ENCODE data around the gene DLST.

Gene DLST

DNA sequence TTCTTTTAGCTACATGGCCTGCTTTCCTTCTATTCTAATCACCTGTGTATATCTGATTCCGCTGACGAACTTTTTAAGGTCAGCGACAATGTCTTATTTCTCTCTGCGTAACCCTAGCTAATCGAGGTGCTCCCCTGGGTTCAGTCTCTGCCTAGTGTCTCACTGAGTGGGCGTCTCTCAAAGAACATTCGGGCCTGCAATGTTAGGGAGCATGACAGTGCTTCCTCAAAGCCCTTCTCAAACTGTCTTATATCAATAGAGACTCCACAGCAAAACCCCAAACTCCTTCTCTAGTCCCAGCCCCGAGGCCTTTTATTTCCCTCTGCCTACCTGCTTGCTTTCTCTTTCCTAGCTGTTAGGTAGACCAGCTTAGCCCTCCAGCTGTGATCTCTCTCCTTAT is 55.0 kb downstream of the DLST start:
- H3K4me3 ChIP-seq (ENCODE audit: low read length) = no peak overlapping the region
- DNase-seq (ENCODE audit: low read depth) = no peak
- TF ChIP-seq, protein P1, sequence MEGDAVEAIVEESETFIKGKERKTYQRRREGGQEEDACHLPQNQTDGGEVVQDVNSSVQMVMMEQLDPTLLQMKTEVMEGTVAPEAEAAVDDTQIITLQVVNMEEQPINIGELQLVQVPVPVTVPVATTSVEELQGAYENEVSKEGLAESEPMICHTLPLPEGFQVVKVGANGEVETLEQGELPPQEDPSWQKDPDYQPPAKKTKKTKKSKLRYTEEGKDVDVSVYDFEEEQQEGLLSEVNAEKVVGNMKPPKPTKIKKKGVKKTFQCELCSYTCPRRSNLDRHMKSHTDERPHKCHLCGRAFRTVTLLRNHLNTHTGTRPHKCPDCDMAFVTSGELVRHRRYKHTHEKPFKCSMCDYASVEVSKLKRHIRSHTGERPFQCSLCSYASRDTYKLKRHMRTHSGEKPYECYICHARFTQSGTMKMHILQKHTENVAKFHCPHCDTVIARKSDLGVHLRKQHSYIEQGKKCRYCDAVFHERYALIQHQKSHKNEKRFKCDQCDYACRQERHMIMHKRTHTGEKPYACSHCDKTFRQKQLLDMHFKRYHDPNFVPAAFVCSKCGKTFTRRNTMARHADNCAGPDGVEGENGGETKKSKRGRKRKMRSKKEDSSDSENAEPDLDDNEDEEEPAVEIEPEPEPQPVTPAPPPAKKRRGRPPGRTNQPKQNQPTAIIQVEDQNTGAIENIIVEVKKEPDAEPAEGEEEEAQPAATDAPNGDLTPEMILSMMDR (IDR thresholded peaks at IDR 0.05; ENCODE audit: insufficient read depth, low read depth, low read length, missing control alignments) = no peak

DNA sequence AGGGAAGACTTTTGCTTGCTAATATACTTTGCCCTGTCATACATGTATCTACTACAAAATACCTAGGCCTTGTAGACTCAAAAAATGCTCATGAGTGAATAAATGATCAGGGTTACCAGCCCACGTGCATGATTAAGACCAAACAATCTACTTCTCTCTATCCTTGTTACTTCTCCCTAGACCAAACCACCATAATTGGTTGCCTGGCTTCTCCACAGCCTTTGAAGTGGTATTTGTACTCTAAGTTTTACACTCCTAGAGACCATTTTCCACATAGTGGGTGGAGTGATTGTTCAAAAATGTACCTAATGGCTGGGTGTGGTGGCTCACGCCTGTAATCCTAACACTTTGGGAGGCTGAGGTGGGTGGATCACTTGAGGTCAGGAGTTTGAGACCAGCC is 55.5 kb downstream of the DLST start:
- H3K4me3 ChIP-seq (ENCODE audit: low read length) = no peak overlapping the region
- TF ChIP-seq, protein P1 (IDR thresholded peaks at IDR 0.05; ENCODE audit: insufficient read depth, low read depth, low read length, missing control alignments) = no peak
- no peak for DNase-seq (ENCODE audit: low read depth)

DNA sequence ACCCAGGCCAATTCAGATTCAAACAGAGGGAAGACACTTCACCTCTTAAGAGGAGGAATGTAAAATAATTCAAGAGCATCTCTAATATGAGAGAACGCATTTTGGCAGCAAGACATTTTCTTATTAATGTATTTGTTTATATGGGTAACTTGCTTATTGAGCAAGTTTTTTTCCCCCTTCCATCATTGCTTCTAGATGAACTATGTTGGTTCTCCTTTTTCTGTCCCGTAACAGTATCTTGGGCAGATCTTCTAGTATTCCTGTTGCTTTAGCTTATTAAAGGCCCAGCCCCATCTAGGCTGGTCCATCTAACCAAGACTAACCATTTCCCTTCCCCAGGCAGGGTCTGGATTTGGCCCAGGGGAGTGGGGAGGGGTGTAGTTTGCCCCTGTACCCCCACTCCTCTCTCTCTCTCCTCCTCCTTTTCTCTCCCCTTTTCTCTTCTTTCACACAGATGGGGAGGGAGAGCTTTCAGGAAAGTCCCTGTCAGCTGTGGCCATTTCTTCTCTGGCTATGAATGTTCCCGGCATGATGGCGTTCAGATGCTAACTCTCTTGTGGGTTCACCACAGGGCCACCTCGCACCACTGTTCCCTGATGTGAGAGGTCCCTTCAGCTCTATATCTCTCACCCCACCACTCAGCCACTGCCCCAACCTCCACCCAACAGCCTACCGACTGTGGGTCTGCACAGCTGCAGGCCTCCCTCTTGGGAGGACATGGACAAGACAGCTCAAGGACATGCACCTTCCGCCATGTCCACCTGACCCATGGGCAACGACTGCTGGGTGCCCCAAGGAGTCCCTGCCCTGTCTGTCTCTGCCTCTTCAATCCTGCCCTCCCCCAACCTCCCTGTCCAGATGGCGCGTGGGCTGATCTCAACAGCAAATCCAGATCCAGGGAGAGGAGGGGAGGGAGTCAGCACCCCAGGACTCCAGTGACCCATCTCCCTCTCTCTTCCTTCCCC is 57.1 kb downstream of the DLST start:
- H3K4me3 ChIP-seq (ENCODE audit: low read length) = no peak overlapping the region
- no peak for DNase-seq (ENCODE audit: low read depth)
- TF ChIP-seq, protein P1 (IDR thresholded peaks at IDR 0.05; ENCODE audit: insufficient read depth, low read depth, low read length, missing control alignments) = no peak

DNA sequence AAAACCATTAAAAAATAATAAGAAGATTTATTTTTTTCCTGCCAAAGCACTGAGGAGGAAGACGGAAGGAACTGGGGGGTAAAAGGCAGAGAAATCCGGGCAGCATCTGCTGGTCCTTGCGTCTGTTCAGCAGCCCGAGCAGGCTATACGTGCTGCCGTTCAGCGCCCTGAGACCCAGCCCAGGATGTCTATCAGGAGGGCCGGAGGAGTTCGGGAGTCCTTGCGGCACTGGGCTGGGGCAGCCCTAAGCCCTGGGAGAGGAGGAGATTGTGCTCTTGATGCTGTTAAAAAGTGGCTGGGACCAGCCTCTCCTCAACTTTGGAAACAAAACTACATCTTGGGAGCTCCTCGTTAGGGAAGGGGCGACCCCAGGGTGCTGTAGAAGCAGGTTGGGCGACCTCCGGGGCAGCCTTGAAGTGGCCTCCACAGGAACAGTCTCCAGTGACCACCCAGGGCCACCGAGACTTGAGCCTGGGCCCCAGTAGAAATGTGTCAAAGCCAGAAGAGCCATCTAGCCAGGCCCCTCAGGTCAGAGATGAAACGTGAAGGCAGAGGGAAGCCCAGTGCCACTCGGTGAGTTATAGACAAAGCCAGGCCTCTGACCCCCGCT is 59.3 kb downstream of the DLST start:
- no peak for DNase-seq (ENCODE audit: low read depth)
- no peak overlapping the region for H3K4me3 ChIP-seq (ENCODE audit: low read length)
- TF ChIP-seq, protein P1 (IDR thresholded peaks at IDR 0.05; ENCODE audit: insufficient read depth, low read depth, low read length, missing control alignments) = no peak

DNA sequence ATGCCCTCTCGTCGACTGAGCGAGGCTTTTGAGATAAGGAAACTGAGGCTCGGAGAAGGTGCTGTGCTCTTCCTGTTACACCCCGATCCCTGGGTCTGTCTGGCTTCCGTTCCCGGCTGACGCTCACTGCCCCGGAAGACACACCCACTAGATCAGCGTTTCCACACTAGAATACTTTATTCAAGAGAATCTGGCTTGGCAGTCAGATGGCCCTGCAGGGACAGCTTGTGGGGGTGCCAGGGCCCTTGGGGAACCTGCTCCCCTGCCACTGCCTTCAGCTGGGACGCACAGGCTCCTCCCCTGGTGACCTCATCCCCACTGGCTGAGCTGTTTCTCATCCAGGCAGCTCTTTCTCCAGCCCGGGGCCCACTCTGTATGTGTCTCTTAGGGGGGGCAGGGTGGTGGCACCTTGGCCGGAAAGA is 60.0 kb downstream of the DLST start:
- TF ChIP-seq, protein P1 (IDR thresholded peaks at IDR 0.05; ENCODE audit: insufficient read depth, low read depth, low read length, missing control alignments) = no peak
- peak; percentile 55 for DNase-seq (ENCODE audit: low read depth)
- no peak overlapping the region for H3K4me3 ChIP-seq (ENCODE audit: low read length)

DNA sequence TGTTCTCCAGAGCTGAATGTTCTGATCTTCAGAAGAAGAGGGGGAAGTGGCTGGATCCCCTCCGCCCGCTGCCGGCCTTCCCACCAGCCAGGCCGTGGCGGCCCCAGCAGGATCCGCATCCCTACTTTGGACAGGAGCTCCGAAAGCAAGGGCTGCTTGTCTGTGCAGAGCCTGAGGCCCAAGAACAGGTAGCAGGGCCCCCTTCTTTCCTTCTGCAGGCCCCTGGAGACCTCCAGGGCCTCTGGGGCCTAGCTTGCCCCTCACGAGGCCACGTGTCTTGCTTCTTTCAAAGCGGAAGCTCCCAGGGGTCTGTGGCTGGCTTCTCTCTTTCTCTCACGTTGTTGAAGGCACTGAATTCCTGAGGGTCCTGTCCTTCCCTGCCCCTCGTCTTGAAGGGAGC is 60.5 kb downstream of the DLST start:
- H3K4me3 ChIP-seq (ENCODE audit: low read length) = no peak overlapping the region
- TF ChIP-seq, protein P1 (IDR thresholded peaks at IDR 0.05; ENCODE audit: insufficient read depth, low read depth, low read length, missing control alignments) = no peak
- no peak for DNase-seq (ENCODE audit: low read depth)
